Measurements from ENCODE around the gene FOXQ1. TPM values are rescaled to one million over a fixed set of nuclear protein-coding genes. Genes with fewer than 3 reads are reported as not detected.

Gene FOXQ1
- total and polyA plus RNA-seq, 4 donors = 1.5 to 22.9 (median 6.9) TPM

DNA sequence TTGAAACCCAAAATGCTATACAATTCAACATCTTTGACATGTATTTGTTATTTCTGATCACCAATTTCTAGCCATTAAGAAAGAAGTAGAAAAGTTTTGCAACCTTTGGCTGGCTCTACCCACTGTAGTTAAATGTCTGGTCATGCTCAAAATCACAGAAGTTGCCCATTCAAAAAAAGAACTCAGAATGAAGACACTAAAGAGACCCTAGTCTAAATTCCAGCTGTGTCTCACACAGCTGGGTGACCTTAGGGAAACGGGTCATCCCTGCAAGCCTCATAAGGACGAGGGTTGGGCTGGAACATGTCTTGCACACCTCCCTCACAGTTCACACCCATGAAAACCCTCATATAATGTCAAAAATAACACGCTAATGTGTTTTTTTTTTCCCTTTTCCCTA is 10.3 kb downstream of the FOXQ1 start:
- WGBS, 2 donors = 69 to 86% methylated on average over 3 of the region's 3 CpGs
- TF ChIP-seq, protein P1, sequence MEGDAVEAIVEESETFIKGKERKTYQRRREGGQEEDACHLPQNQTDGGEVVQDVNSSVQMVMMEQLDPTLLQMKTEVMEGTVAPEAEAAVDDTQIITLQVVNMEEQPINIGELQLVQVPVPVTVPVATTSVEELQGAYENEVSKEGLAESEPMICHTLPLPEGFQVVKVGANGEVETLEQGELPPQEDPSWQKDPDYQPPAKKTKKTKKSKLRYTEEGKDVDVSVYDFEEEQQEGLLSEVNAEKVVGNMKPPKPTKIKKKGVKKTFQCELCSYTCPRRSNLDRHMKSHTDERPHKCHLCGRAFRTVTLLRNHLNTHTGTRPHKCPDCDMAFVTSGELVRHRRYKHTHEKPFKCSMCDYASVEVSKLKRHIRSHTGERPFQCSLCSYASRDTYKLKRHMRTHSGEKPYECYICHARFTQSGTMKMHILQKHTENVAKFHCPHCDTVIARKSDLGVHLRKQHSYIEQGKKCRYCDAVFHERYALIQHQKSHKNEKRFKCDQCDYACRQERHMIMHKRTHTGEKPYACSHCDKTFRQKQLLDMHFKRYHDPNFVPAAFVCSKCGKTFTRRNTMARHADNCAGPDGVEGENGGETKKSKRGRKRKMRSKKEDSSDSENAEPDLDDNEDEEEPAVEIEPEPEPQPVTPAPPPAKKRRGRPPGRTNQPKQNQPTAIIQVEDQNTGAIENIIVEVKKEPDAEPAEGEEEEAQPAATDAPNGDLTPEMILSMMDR (IDR thresholded peaks at IDR 0.05; ENCODE audit: control extremely low read depth, extremely low read depth) = no peak
- H3K27ac ChIP-seq (ENCODE audit: low read depth in 1 of 2, low read length in 1 of 2) = peak overlapping the region in 1 of 2 donors; percentile 32

DNA sequence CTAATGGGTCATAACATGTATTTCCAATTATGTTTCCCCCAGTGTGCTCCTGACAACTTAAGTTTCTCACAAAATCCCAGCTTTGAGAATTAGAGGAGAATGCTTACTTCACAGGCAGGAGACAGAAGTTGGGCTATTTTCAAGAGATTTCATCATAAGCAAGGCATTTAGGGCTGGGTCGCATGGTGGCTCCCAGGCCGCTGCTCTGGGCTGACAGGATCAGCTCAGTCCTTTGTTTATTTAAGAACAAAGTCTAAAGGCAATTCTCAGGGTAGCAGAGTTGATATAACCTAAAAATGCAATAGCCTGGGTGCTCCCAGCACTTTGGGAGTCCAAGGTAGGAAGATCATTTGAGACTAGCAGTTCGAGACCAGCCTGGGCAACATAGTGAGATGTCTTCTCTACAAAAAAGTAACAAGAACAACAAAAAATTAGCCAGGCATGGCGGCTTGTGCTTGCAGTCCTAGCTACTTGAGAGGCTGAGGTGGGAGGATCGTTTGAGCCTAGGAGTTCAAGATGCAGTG is 10.9 kb downstream of the FOXQ1 start:
- H3K4me1 ChIP-seq (ENCODE audit: control insufficient read depth in 5 of 5, insufficient read depth in 5 of 5, low read length in 5 of 5) = peaks cover 0 to 68% (median 44%) of the 10 kb centered on the region in 5 donors
- no peaks in the 10 kb centered on the region for H3K27me3 ChIP-seq (ENCODE audit: control insufficient read depth in 3 of 3, insufficient read depth in 3 of 3, low read length in 2 of 3)
- ATAC-seq (ENCODE audit: insufficient read depth, low FRiP score) (no peak), DNase-seq (peak in 2 of 3 donors; percentile 68 to 72)
- 66 to 77% methylated on average over 5 of the region's 5 CpGs for WGBS, 2 donors
- H3K36me3 ChIP-seq (ENCODE audit: control insufficient read depth in 4 of 4, insufficient read depth in 4 of 4, low read length in 4 of 4) = no peaks in the 10 kb centered on the region
- TF ChIP-seq, protein P1 (IDR thresholded peaks at IDR 0.05; ENCODE audit: control extremely low read depth, extremely low read depth) = no peak
- H3K9ac ChIP-seq (ENCODE audit: insufficient read depth in 1 of 2, low read length in 2 of 2) = peak overlapping the region in 1 of 2 donors; percentile 0
- H3K27ac ChIP-seq (ENCODE audit: low read depth in 1 of 2, low read length in 1 of 2) = no peak overlapping the region
- H3K9me3 ChIP-seq (ENCODE audit: control insufficient read depth in 4 of 4, insufficient read depth in 3 of 4, low read length in 3 of 4) = peaks cover 0 to 2% (median 0%) of the 10 kb centered on the region in 4 donors
- H3K4me3 ChIP-seq = no peak overlapping the region

More for the DNA sequence above, 10.3 kb downstream of the FOXQ1 start:
- DNase-seq (peak in 2 of 3 donors; percentile 63 to 88), ATAC-seq (ENCODE audit: insufficient read depth, low FRiP score) (no peak)
- no peak overlapping the region for H3K4me3 ChIP-seq
- peaks cover 0 to 2% (median 0%) of the 10 kb centered on the region in 4 donors for H3K9me3 ChIP-seq (ENCODE audit: control insufficient read depth in 4 of 4, insufficient read depth in 3 of 4, low read length in 3 of 4)
- H3K36me3 ChIP-seq (ENCODE audit: control insufficient read depth in 4 of 4, insufficient read depth in 4 of 4, low read length in 4 of 4) = no peaks in the 10 kb centered on the region
- H3K4me1 ChIP-seq (ENCODE audit: control insufficient read depth in 5 of 5, insufficient read depth in 5 of 5, low read length in 5 of 5) = peaks cover 0 to 62% (median 44%) of the 10 kb centered on the region in 5 donors
- H3K27me3 ChIP-seq (ENCODE audit: control insufficient read depth in 3 of 3, insufficient read depth in 3 of 3, low read length in 2 of 3) = no peaks in the 10 kb centered on the region
- H3K9ac ChIP-seq (ENCODE audit: insufficient read depth in 1 of 2, low read length in 2 of 2) = peak overlapping the region in 1 of 2 donors; percentile 0

DNA sequence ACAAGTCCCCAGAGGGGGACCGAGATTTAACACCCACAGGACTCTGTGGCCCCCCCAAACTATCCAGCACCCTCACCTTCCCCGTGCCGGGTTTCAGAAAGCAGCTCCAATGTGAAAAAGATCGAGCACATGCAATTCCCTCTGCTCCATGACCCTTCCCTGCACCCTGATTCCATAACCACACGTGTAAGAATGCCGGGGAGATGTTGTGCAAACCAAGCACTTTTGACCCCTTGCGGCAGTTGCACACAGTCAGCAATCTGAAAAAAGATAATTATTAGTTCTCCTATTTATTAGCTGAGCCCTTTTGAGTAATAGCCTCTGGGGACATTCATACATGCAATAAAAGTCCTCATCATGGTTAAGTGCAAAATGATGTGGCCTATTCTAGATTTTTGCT is 13.0 kb downstream of the FOXQ1 start:
- TF ChIP-seq, protein P1 (IDR thresholded peaks at IDR 0.05; ENCODE audit: control extremely low read depth, extremely low read depth) = no peak
- ATAC-seq (ENCODE audit: insufficient read depth, low FRiP score) (no peak), DNase-seq (peak in 2 of 3 donors; percentile 83 to 95)
- Histone ChIP-seq H3K27ac (ENCODE audit: low read depth in 1 of 2, low read length in 1 of 2) (peak overlapping the region in 1 of 2 donors; percentile 52), H3K36me3 (ENCODE audit: control insufficient read depth in 4 of 4, insufficient read depth in 4 of 4, low read length in 4 of 4) (no peaks in the 10 kb centered on the region), H3K27me3 (ENCODE audit: control insufficient read depth in 3 of 3, insufficient read depth in 3 of 3, low read length in 2 of 3) (no peaks in the 10 kb centered on the region), H3K4me3 (no peak overlapping the region), H3K9ac (ENCODE audit: insufficient read depth in 1 of 2, low read length in 2 of 2) (no peak overlapping the region), H3K9me3 (ENCODE audit: control insufficient read depth in 4 of 4, insufficient read depth in 3 of 4, low read length in 3 of 4) (no peaks in the 10 kb centered on the region), H3K4me1 (ENCODE audit: control insufficient read depth in 5 of 5, insufficient read depth in 5 of 5, low read length in 5 of 5) (peaks cover 0 to 73% (median 44%) of the 10 kb centered on the region in 5 donors)
- WGBS, 2 donors = 82 to 85% methylated on average over 7 of the region's 7 CpGs
